Measurements from ENCODE around the gene ICA1. TPM values are rescaled to one million over a fixed set of nuclear protein-coding genes. Genes with fewer than 3 reads are reported as not detected.
"Not testable (repeated sequence)": the region's sequence is repeated elsewhere in the genome, so short reads cannot be mapped to it uniquely, and the experiment has no call there.

ICA1 gene
- 0.13 TPM in 1 of 2 replicates, not detected in the other for total RNA-seq (2014; rRNA removed)
- polyA plus RNA-seq (2012): 0.04 TPM

DNA sequence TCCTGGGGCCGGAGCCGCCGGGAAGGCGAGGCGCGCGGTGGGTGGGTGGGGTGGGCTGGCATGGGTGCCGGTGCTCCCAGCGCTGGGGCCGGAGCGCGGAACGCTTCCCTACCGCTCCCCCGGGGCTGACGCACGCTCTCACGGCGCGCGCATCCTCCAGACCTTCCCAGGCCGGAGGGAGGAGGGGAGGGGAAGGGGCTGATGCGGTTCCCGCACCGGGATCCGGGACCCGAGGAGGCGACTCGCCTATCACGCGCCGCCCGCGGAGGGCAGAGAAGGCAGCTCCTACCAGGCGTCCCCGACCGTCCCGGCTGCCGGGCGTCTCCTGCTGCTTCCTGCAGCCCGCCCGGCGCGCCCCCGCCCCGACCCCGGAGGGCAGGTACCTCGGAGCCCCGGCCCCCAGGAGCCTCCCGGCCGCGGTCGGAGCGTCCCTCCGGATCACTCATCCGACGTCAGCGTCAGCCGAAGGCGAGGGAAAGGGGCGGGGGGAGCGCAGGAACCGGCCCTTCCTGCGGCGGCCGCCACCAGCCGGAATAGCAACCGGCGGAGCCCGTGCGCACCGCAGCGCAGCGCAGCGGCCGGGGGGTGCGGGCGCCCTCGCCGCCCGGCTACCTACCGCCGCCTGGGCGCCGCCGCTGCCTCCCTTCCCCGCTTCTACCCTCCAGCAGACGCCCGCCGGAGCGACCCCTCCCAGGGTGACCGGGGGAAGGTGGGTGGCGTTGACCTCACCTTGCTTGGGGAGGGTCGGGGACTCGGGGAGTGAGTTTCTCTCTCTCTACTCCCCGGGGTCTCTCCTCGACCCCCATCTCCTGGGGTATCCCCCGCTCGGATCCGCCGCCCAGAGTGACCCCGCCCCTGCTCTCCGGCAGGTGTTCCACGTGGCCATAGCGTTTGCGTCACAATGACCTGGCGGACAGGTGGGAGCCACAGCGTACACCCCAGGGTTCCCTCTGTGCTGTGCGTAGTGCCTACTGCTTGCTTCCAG lies at the start of gene ICA1:
TSS of gene ICA1 (minus strand) at position 457 of the 985 bp plus-strand sequence. CDS start 26,241 bp downstream, outside the sequence.
- DNase-seq (ENCODE audit: low read depth): no peak

DNA sequence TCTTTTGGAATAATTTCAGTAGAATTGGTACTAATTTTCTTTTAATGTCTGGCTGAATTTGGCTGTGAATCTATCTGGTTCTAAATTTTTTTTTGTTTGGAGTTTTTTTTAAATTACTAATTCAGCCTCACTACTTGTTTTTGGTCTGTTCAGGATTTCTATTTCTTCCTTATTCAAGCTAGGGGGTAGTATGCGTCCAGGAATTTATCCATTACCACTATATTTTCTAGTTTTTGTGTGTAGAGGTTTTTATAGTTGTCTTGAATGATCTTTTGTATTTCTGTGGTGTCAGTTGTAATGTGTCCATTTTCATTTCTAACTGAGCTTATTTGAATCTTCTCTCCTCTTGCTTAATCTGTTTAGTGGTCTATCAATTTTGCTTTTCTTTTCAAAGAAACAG lies 48.9 kb upstream of the ICA1 start:
- no peak for DNase-seq (ENCODE audit: low read depth)

DNA sequence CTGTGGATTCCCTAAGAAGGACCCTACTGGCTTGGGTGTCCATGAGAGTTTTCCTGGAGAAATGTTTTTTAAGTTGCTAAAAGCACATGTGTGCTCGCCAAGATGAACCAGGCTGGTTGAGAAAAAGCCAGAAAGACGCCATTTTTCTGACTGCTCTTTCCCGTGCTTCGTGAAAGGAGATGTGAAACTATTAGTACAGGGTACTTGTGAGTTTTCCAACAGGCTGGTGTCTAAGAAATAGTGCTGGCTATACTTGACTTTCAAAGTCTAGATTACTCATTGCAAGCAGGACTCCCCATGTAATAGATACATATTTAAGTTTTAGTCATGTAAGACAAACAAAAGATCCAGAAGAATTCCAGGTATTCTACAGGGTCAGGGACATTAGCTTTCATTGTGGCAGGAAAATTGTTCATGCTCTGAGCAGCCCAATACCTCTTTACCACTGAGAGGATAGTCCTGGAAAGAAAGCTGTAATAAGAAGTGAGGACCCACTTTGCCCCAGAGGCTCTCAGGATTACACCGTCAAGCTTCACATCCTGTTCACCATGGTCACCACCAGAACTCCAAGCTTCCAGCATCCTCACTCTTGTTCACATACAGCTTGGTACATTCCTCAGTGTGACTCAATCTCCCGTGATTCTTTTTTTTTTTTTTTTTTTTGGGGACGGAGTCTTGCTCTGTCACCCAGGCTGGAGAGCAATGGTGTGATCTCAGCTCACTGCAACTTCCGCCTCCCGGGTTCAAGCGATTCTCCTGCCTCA lies 43.8 kb upstream of the ICA1 start:
- DNase-seq (ENCODE audit: low read depth): peak; percentile 5

DNA sequence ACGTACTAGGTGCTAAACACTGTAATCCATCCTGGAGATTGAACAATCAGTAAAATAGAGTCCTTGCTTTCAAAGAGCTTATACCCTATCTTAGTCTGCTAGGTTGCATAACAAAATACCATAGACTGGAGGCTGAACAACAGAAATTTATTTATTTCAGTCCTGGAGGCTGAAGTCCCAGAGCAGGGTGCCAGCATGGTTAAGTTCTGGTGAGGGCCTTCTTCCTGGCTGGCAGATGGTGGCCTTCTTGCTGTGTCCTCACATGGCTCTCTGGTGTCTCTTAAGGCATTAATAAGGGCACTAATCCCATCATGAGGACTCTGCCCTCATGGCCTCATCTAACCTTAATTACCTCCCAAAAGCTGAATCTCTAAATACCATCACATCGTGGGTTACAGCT lies 43.1 kb upstream of the ICA1 start:
- no peak for DNase-seq (ENCODE audit: low read depth)

DNA sequence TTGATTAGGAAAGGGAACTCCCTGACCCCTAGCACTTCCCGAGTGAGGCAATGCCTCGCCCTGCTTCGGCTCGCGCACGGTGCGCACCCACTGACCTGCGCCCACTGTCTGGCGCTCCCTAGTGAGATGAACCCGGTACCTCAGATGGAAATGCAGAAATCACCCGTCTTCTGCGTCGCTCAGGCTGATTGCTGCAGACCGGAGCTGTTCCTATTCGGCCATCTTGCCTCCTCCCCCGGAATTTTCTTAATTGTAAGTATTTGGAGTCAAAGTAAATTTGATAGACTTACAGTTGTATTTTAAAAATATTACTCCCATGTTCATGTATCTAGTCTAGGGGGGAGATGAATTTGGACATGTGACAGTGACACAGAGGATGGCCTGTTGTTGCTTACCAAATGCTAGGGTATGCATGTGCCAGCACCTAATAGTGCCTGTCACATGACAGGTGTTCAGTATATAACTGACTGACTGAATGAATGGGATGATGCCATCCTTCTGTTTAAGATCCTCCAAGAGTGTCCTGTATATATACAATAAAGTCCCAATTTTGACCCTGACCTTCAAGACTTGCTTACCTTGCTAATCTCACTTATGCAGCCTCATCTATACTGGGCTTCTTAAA lies 42.0 kb upstream of the ICA1 start:
- no peak for DNase-seq (ENCODE audit: low read depth)

DNA sequence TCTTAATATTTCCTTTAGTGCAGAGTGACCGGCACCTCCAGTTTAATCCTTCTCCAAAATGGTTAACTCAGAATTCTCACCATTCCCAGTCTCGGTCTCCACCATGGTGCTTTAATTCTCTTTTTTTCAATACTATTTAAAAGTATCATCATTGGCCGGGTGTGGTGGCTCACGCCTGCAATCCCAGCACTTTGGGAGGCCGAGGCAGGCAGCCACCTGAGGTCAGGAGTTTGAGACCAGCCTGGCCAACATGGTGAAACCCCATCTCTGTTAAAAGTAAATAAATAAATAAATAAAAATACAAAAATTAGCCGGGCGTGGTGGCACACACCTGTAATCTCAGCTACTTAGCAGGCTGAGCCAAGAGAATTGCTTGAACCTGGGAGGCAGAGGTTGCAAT lies 35.1 kb upstream of the ICA1 start:
- DNase-seq (ENCODE audit: low read depth): not testable (repeated sequence)

DNA sequence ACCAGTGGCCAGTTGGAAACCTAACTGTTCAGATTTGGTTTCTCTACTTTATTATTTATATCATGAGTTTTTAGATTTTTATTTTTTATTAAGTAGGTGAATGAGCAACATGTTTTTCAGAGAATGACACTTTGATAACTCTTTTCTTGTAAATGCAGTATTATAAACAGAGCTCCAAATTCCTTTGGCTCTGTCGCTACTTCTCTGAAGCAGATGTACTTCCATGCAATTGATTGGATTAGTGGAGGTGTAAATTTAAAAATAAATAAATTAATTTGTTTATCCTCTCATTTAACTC lies 34.3 kb upstream of the ICA1 start:
- no peak for DNase-seq (ENCODE audit: low read depth)

DNA sequence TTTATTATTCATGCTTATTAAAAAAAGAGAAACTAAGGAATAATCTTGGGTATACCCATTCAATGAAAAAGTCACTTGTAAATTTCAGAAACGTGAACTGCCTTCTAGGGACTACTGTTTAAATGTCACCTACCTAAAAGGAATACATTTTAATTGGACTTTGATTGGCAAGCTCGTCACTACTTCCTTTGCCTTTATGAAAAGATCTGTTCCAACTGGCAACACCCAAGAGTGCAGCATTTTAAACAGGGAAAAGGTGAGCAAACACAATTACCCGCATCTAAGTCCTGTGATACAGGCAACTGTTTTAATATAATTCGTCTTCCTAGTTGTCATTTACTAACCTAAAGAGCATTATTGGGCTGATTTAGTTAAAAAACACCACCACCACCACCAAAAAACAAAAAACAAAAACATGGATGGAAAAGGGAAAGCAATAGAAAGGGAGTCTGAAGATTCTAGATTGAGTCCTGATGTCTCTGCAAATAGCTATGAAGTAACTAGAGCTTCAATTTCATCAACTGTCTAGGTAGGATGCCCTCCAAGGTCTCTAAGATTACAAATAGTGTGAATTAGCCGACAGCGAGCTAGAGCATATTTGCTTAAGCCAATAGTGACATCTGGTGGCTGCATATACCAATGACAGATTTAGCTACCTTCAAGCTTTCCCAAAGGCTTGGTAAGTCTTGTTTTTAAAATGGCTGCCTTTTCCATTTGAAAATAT lies 33.8 kb upstream of the ICA1 start:
- peak; percentile 86 for DNase-seq (ENCODE audit: low read depth)

DNA sequence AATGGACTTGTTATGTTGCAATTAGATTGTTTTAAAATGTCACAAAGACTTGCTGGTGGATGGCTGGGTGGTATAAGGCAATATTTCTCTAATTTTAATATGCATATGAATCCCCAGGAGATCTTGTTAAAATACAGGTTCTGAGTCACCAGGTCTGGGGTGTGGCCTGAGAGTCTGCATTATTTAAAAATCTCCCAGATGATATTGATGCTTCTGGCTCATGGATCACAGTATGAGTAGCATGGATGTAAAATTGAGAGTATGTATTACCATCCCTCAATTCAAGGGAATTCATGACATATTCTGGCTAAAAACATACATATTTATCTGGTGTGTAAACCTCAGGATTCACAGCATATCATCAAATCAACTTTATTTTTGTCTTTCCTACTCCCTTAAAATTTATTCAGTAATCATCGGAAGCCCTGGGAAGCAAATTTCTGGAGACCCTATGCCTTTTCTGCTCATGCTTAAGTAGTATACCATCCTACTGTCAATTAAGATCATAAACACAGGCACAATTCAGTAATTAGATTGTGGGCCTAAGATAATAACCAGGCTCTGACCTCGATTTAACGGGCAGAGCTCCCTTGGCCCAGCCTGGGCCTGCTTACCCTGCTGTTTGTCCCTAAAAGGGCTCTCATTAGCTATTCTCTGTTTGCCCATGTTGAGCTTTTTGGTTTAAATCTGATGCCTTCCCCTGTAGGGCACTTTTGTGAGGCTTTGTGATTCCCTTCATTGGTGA lies 29.6 kb upstream of the ICA1 start:
- no peak for DNase-seq (ENCODE audit: low read depth)

DNA sequence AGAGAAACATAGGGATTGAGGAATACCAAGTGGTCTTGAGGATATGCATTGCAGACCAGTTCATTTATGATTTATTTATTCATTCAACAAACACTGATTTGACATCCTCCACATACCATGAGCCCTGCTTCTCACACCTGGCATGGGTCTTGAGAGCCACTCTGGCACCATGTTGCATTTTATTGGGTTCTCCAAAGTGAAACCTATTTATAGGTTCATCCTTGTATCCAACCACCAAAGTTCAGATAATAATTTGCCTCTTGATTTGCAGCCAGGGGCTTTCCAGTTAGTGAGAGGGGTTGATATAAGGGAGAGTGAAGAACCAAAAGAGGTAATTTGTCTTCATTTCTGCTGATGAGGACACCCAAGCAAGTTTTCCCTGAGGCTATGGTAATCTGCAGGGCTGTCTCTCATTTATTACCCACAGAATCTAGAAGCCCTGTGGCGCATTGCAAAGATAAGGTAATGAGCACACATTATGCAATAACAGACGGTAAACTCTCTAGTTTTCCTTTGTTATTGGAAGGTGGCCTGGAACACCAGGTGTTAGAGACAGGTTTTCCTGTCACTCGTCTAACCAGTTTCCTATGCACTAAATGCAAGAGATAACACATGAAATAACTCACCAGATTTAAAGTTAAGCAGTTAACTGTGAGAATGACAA lies 28.8 kb upstream of the ICA1 start:
- no peak for DNase-seq (ENCODE audit: low read depth)

DNA sequence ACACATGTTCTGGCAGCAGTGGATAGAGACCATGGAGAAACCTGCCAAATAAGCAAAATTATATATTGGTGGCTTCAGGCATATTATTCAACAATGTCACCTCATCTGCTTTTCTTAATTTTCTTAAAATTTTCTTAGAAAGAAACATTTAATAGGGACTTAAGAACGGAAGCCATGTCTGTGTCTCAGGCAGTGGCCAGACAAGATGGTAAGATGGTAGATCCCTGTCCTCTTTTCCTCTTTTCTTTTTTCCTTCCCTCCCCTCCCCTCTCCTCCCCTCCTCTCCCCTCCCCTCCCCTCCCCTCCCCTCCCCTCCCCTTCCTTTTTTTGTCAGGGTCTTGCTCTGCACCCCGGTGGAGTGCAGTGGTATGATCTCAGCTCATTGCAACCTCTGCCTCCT lies 24.2 kb upstream of the ICA1 start:
- DNase-seq (ENCODE audit: low read depth): no peak

DNA sequence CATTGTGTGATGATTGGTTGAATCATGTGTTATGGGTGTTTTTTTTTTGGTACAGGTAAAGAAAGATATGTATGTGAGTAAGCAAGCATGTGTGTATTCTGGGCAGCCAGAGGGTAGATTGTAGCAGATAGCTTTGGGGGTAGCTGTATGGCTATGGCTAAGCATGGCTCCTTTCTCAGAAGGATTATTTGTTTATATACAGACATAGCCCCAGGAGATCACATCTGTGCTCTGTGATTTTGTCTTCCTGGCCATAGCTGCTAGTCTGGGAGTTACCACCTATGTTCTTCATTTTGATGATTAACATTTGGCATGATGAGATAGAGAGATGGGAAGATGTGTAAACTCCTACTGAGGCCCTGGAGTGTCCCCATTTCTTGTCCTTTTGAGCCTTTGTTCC lies 23.2 kb upstream of the ICA1 start:
- DNase-seq (ENCODE audit: low read depth): no peak

DNA sequence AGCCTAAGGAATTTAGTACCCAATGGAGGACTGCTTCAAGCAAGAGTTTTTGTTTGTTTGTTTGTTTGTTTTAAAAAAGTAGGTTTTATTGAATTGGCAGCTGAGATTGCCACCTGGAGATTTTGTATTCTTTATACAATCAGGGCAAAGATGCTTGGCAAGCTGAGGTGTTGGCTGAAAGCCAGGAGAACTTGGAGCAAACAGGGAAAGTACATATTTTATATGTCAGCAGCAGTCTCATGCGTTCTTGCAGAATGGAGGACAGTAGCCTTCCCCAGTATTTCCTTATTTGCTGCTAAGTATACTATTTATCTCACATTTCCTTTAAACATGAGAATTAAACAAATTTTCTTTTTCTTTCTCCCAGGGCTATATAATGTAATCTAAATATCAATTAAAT lies 22.6 kb upstream of the ICA1 start:
- DNase-seq (ENCODE audit: low read depth): no peak

DNA sequence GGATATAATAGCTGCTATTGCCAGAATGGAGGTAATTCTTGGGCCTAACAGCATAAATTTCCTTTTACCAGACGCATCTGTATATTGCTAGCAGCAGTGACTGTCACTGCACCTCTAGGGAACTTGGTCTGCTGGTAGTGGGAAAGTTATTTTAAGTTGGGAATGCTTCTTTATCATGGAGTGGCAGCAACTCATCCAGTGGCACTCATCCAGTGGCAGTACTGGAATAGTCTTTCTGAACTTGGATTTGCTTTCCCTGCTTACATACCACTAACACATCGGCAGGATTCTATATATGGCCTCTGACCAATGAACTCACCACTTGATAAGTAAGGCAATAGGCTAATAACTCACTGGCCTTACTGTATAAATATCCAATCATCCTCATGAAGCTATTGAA lies 22.0 kb upstream of the ICA1 start:
- DNase-seq (ENCODE audit: low read depth): no peak

DNA sequence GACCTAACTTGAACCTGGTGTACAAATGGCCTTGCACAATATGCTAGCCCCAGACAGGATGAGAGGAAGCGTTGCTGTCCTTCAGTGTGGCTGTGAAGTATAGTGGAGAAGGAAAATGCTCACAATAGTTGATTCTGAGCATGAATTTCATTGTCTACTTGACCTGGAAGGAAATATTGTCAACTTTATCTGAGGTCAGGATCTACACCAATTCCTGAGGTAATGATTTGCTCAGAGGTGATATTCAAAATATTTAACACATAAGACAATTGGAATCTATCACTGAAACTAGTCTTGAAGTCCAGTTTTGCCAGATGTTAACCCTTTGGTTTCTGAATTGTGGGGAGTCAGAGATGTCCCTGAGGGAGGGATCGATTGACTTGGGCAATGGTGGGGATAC lies 20.9 kb upstream of the ICA1 start:
- no peak for DNase-seq (ENCODE audit: low read depth)

DNA sequence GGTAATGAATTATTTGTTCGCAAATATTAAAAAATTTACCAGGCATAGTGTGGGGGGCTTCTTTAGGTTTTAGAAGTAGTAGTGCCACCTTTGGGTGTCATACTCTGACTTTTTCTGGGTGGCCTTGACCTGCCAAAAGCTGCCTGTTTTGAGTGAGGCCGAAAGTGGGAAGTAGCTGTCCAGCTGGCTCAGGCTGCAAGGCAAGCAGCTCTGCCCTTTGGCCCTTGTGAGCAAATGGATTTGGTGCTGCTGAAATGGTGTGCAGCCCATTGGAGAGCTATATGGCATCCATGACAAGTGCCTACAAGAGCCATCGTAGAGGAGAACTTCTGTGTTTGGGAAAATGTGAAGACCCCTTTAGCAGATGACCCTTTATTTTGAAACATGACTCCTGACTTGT lies 20.2 kb upstream of the ICA1 start:
- DNase-seq (ENCODE audit: low read depth): no peak

DNA sequence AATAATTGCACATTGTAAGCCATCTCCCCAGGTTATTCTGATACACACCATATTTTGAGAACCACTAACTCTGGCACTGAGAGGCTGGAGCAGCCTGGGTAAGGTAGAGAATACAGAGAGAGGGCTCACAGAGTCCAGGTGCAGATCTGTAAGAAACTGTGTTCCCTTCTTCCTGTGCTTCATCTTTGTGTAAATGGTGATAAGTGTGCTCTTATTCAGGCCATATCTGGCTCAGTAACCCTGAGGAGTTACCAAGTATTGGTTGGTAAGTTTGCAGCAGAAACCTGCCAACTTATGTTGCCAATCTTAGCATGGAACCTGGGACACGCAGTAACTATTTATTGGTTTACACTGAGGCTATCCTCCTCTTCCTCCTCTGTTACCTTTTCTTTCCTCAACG lies 16.2 kb upstream of the ICA1 start:
- DNase-seq (ENCODE audit: low read depth): no peak

DNA sequence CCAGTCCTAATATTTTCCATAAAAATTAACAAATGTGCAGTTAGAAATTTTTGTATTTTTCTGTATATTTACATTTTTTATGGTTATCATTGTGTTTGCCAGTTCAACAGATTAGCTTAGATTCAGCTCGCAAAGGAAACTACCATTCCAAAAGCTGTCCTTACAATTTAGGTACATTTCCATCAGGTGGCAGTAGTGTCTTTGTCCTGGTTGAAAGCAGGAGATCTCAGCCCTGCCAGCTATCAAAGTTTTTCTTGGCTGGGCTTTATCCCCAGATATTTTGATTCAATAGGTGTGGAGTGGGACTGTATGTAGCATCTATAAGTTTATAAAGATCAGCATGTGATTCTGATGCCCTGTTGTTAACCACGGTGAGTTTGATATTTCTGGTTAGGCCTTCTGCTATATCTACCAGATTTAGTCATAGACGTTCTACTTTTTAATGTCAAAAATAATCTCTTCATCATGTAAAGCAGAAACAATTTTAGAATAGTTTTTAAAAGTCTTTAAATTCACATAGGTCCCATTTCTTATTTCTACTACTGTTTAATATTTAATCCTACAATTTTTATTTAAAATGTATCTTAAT lies 15.5 kb upstream of the ICA1 start:
- DNase-seq (ENCODE audit: low read depth): peak; percentile 18

DNA sequence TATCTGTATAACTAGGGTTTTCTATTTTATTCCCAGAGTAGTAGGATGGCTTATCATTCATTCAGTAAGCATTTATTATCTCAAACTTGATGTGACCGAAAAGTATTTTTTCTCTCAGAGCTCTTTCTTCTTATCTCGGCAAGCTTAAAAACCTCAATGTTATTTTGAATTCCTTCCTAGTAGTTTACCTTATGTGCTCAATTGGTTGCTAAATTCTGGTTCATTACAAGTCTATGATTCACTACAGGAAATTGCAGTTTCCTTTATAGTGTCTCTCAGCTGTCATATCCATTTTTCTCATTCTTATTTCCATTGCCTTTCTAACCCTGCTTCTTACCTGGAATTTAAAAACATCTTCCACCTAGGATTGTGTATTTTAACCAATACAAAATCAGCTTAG lies 12.6 kb upstream of the ICA1 start:
- no peak for DNase-seq (ENCODE audit: low read depth)

DNA sequence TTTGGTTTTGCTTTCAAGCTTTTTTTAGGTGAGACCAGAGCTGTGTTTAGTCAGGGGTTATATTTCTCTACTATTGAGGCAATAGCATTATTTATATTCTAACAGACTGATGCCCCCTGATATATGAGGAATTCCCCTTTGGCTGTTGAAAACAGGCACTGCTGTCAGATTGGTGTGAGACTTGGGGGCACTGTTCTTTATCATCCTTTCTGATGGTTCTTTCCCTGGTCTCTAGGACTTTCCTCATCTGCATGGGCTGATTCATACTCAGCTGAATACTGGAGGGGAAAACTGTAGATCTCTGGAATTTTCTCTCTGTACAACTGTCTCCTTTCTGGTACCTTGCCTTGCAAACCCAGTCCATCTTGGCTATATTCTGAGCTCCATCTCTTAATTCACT lies 10.0 kb upstream of the ICA1 start:
- DNase-seq (ENCODE audit: low read depth): no peak

Data from LHCN-M2 (cell line).